Trophoblast cell (in vitro differentiated cells and primary cell): ENCODE data around the gene GAS2L1.

ENCODE experiments used
- DNase-seq, 2 donors: peaks; one replicate each; pipeline ENCODE4 v3.0.0-alpha.2; 2016
- H2AFZ ChIP-seq: 2 replicates; pipeline ENCODE4 v1.6.1; 2013; ENCODE audit warnings: low read length, moderate library complexity, mild to moderate bottlenecking; ENCODE audit not compliant: insufficient read depth, poor library complexity
- H2AK5ac ChIP-seq: 2 replicates; pipeline ENCODE4 v1.6.1; 2013; ENCODE audit warnings: mild to moderate bottlenecking, low read length
- H2BK120ac ChIP-seq: 2 replicates; pipeline ENCODE4 v1.6.1; 2013; ENCODE audit warnings: low read length, mild to moderate bottlenecking, moderate library complexity; ENCODE audit not compliant: insufficient read depth, poor library complexity
- H2BK12ac ChIP-seq: 2 replicates; pipeline ENCODE4 v1.6.1; 2013; ENCODE audit warnings: mild to moderate bottlenecking, low read length, moderate library complexity
- H2BK5ac ChIP-seq: 2 replicates; pipeline ENCODE4 v1.6.1; 2013; ENCODE audit warnings: low read length, low read depth, moderate library complexity, mild to moderate bottlenecking; ENCODE audit not compliant: poor library complexity
- H3K14ac ChIP-seq: 2 replicates; pipeline ENCODE4 v1.6.1; 2013; ENCODE audit warnings: mild to moderate bottlenecking, low read length
- H3K18ac ChIP-seq: 2 replicates; pipeline ENCODE4 v1.6.1; 2013; ENCODE audit warnings: mild to moderate bottlenecking, low read length
- H3K23ac ChIP-seq: 2 replicates; pipeline ENCODE4 v1.6.1; 2013; ENCODE audit warnings: low read length
- H3K27ac ChIP-seq: 2 replicates; pipeline ENCODE4 v1.5.1; 2013; ENCODE audit warnings: low read depth, mild to moderate bottlenecking, inconsistent platforms, low read length, moderate library complexity
- H3K27me3 ChIP-seq: 2 replicates; pipeline ENCODE4 v1.6.1; 2013; ENCODE audit warnings: inconsistent platforms, mild to moderate bottlenecking, low read length, moderate library complexity; ENCODE audit not compliant: insufficient read depth
- H3K36me3 ChIP-seq, 2 experiments: 1 replicate in 1 of 2; 2 replicates in 1 of 2; pipeline ENCODE4 v1.6.1; 2013; ENCODE audit warnings: low read length in 2 of 2, mild to moderate bottlenecking in 2 of 2, moderate library complexity in 1 of 2; ENCODE audit not compliant: insufficient read depth in 2 of 2, control insufficient read depth in 1 of 2
- H3K4ac ChIP-seq: 2 replicates; pipeline ENCODE4 v1.6.1; 2013; ENCODE audit warnings: low read depth, mild to moderate bottlenecking, low read length, moderate library complexity
- H3K4me1 ChIP-seq, 2 experiments: 1 replicate in 1 of 2; 2 replicates in 1 of 2; pipeline ENCODE4 v1.6.1; 2013; ENCODE audit warnings: low read length in 2 of 2, mild to moderate bottlenecking in 2 of 2, moderate library complexity in 1 of 2; ENCODE audit not compliant: insufficient read depth in 2 of 2, control insufficient read depth in 1 of 2
- H3K4me2 ChIP-seq: 2 replicates; pipeline ENCODE4 v1.6.1; 2013; ENCODE audit warnings: inconsistent platforms, mild to moderate bottlenecking, low read length, moderate library complexity
- H3K4me3 ChIP-seq: 2 replicates; pipeline ENCODE4 v1.5.1; 2013; ENCODE audit warnings: mild to moderate bottlenecking, low read depth, low read length, inconsistent platforms
- H3K79me1 ChIP-seq: one replicate; pipeline ENCODE4 v1.6.1; 2013; ENCODE audit warnings: low read length
- H3K79me2 ChIP-seq: 2 replicates; pipeline ENCODE4 v1.6.1; 2013; ENCODE audit warnings: low read length, mild to moderate bottlenecking; ENCODE audit not compliant: control insufficient read depth, insufficient read depth, poor library complexity
- H3K9ac ChIP-seq: 2 replicates; pipeline ENCODE4 v1.6.1; 2013; ENCODE audit warnings: mild to moderate bottlenecking, low read length
- H3K9me3 ChIP-seq: 2 replicates; pipeline ENCODE4 v1.6.1; 2013; ENCODE audit warnings: low read depth, mild to moderate bottlenecking, control low read depth, inconsistent platforms, low read length; ENCODE audit not compliant: insufficient read depth
- H4K12ac ChIP-seq: 2 replicates; pipeline ENCODE4 v1.6.1; 2013; ENCODE audit warnings: low read depth, mild to moderate bottlenecking, low read length, moderate library complexity
- H4K8ac ChIP-seq: 2 replicates; pipeline ENCODE4 v1.6.1; 2013; ENCODE audit warnings: low read depth, mild to moderate bottlenecking, low read length, moderate library complexity
- H4K91ac ChIP-seq: one replicate; pipeline ENCODE4 v1.6.1; 2013; ENCODE audit warnings: low read depth, mild to moderate bottlenecking, low read length, moderate library complexity
- WGBS: extraction: QIAGEN DNeasy Blood & Tissue Kit; methylation state at CpG from one replicate; pipeline ENCODE4 v1.1.7; 2013; ENCODE audit warnings: missing lambda C conversion rate; ENCODE audit not compliant: insufficient read length, insufficient coverage; ENCODE audit errors: extremely low coverage; 5-methylcytosine and 5-hydroxymethylcytosine counted together

GAS2L1 gene

DNA sequence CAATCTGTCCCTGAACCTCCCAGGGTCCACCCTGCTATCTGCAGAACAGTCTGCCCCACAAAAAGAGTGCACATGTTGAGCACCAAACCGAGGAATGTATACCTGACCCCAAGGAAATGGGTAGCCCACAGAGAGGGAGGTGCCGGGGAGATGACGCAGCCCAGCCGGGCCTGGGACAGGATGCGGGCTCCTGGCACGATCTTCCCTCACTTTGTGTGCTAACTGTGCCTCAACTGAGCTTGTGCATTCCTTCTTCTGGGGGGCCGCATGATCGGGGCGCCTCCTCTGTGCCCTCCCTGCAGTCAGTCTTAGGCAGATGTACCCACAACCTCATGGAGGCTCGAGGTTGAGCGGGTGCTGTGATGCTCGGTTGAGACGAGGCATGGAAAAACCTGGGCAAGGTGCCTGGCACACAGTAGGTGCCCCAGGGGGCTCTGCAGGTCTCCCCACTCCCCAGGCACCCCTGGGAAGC, 2.4 kb downstream of the GAS2L1 start:
- Histone ChIP-seq H3K14ac (no peak overlapping the region), H3K4me3 (no peak overlapping the region), H3K27me3 (peaks cover 7% of the 10 kb centered on the region), H3K27ac (no peak overlapping the region), H2AK5ac (no peak overlapping the region), H4K8ac (no peak overlapping the region), H2BK12ac (no peak overlapping the region), H3K4me1 (peaks cover 25 to 33% of the 10 kb centered on the region in 2 experiments), H4K91ac (no peak overlapping the region), H3K79me1 (peaks cover 14% of the 10 kb centered on the region), H2BK120ac (no peak overlapping the region), H3K23ac (no peak overlapping the region), H2AFZ (no peak overlapping the region), H3K79me2 (peaks cover 5% of the 10 kb centered on the region), H3K4me2 (no peak overlapping the region), H3K9ac (no peak overlapping the region), H3K18ac (no peak overlapping the region), H3K9me3 (peaks cover 3% of the 10 kb centered on the region), H3K36me3 (peaks cover 7 to 9% of the 10 kb centered on the region in 2 experiments), H4K12ac (no peak overlapping the region), H3K4ac (no peak overlapping the region), H2BK5ac (no peak overlapping the region)
- DNase-seq = no peak
- no CpG with 5 or more reads among the region's 13 CpGs for WGBS

DNA sequence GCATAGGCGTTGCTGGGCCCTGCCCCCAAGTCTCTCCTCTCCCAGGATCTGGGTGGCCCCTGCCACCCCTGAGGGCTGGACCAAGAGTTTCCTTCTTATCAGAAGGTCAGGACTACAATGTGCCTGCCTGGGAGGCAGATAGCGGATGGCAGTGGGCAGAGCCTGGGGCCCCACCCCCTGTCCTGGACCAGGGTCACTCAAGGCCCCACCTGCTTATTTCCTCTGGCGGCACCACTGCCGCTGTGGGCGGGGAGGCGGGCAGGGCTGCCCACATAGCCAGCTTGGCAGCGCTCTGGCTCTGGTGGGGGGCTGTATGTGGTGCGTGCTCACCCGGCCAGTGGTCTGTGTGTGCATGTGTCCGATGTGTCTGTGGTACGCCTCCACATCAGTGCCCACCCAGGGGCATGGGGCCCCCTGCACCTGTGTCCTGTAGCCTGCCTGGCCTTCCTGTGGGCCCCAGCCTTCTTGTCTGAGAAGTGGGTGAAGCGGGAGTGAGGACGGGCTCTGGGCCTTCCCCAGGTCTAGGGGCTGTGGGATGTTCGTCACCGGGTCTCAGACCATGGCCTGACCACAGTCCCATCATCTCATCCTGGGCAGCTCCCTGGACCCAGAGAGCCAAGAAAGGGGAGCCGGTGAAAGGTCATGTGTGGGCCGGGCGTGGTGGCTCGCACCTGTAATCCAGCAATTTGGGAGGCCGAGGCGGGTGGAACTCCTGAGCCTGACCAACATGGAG, 3.0 kb downstream of the GAS2L1 start:
- H4K8ac ChIP-seq = no peak overlapping the region
- H3K79me2 ChIP-seq = peaks cover 5% of the 10 kb centered on the region
- H3K27ac ChIP-seq = no peak overlapping the region
- H3K18ac ChIP-seq = no peak overlapping the region
- H3K9ac ChIP-seq = no peak overlapping the region
- no peak overlapping the region for H4K91ac ChIP-seq
- H2AFZ ChIP-seq = no peak overlapping the region
- H2BK120ac ChIP-seq = no peak overlapping the region
- H3K4ac ChIP-seq = no peak overlapping the region
- no peak overlapping the region for H3K23ac ChIP-seq
- H3K36me3 ChIP-seq = peaks cover 7 to 9% of the 10 kb centered on the region in 2 experiments
- DNase-seq = no peak
- no peak overlapping the region for H3K14ac ChIP-seq
- peaks cover 3% of the 10 kb centered on the region for H3K9me3 ChIP-seq
- no peak overlapping the region for H3K4me2 ChIP-seq
- peaks cover 26 to 33% of the 10 kb centered on the region in 2 experiments for H3K4me1 ChIP-seq
- H4K12ac ChIP-seq = no peak overlapping the region
- H2AK5ac ChIP-seq = no peak overlapping the region
- H2BK5ac ChIP-seq = no peak overlapping the region
- no peak overlapping the region for H3K4me3 ChIP-seq
- no peak overlapping the region for H2BK12ac ChIP-seq
- H3K79me1 ChIP-seq = peaks cover 14% of the 10 kb centered on the region
- WGBS = no CpG with 5 or more reads among the region's 21 CpGs
- H3K27me3 ChIP-seq = peaks cover 14% of the 10 kb centered on the region

DNA sequence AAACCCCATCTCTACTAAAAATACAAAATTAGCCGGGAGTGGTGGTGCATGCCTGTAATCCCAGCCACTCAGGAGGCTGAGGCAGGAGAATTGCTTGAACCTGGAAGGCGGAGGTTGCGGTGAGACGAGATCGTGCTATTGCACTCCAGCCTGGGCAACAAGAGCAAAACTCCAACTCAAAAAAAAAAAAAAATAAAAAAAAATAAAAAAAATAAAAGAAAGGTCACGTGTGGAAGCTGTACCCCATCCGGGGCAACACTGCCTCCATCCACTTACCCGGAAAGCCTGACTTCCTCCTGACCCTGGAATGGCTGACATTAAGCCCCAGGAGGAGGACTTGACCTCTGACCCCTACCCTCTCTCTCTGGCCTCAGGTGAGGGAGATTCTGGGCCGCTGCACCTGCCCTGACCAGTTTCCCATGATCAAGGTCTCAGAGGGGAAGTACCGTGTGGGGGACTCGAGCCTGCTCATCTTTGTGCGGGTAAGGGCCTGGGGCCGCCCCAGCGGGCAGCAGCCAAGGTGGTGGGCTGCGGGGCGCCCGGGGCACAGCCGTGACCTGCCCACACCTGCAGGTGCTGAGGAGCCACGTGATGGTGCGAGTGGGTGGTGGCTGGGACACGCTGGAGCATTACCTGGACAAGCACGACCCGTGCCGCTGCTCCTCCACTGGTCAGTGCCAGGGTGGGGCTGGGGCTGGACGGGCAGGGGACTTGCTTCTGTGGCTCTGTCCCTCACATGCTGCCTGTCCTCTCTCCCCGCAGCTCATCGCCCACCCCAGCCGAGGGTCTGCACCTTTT, 3.8 kb downstream of the GAS2L1 start:
- Histone ChIP-seq H4K91ac (no peak overlapping the region), H3K79me1 (peaks cover 14% of the 10 kb centered on the region), H2BK5ac (no peak overlapping the region), H3K79me2 (peaks cover 5% of the 10 kb centered on the region), H3K9me3 (peaks cover 3% of the 10 kb centered on the region), H3K36me3 (peaks cover 7 to 9% of the 10 kb centered on the region in 2 experiments), H2BK12ac (no peak overlapping the region), H3K9ac (no peak overlapping the region), H3K4me3 (no peak overlapping the region), H2AK5ac (peak overlapping the region; percentile 13), H3K4me1 (peaks cover 30 to 41% of the 10 kb centered on the region in 2 experiments), H3K23ac (no peak overlapping the region), H3K27me3 (peaks cover 22% of the 10 kb centered on the region), H2AFZ (no peak overlapping the region), H4K12ac (no peak overlapping the region), H3K18ac (no peak overlapping the region), H2BK120ac (no peak overlapping the region), H4K8ac (no peak overlapping the region), H3K27ac (no peak overlapping the region), H3K4ac (no peak overlapping the region), H3K14ac (no peak overlapping the region), H3K4me2 (no peak overlapping the region)
- no CpG with 5 or more reads among the region's 28 CpGs for WGBS
- DNase-seq = peak; percentile 96

DNA sequence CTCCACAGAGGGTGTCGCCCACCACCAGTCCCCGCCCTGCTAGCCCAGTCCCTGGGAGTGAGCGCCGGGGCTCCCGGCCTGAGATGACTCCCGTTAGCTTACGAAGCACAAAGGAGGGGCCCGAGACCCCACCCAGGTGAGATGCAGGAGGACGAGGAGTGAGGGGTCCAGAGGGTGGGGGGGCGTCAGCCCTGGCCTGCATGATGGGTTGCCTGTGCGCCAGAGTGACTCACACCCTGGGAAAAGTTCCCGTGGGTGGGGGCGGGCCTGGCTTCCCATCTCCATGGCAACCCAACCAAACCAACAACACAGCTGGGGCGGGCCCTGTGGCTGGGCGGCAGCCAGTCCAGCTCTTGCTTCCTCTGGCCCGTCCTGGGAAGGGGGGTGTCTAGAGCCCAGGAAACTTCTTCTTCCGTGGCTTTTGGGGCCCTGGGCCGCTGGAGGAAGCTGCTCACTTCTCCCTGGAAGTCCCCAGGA, 4.5 kb downstream of the GAS2L1 start:
- Histone ChIP-seq H3K79me2 (peaks cover 5% of the 10 kb centered on the region), H3K79me1 (peaks cover 14% of the 10 kb centered on the region), H2BK120ac (no peak overlapping the region), H2BK5ac (no peak overlapping the region), H4K8ac (no peak overlapping the region), H3K27me3 (peaks cover 27% of the 10 kb centered on the region), H3K4me3 (no peak overlapping the region), H4K91ac (no peak overlapping the region), H3K36me3 (peaks cover 7 to 9% of the 10 kb centered on the region in 2 experiments), H3K9ac (no peak overlapping the region), H4K12ac (no peak overlapping the region), H2BK12ac (no peak overlapping the region), H3K23ac (no peak overlapping the region), H2AFZ (no peak overlapping the region), H3K4me2 (peak overlapping the region; percentile 28), H3K4ac (no peak overlapping the region), H3K14ac (no peak overlapping the region), H3K4me1 (peaks cover 29 to 39% of the 10 kb centered on the region in 2 experiments), H3K18ac (no peak overlapping the region), H3K9me3 (peaks cover 3% of the 10 kb centered on the region), H2AK5ac (peak overlapping the region; percentile 13), H3K27ac (no peak overlapping the region)
- DNase-seq = peak; percentile 96
- no CpG with 5 or more reads among the region's 18 CpGs for whole genome bisulfite sequencing
